GM10847 (cell line): ENCODE measurements around the gene ATP9A.

Source experiments
- POLR2A ChIP-seq: IDR thresholded peaks from 2 replicates; pipeline ENCODE4 v1.6.1; 2011; ENCODE audit not compliant: insufficient read length; ENCODE audit errors: extremely low read depth

Gene ATP9A

GRCh38 chr20:51597389-51598231 is 170.6 kb downstream of the ATP9A start:
- no peak for TF ChIP-seq POLR2A

DNA sequence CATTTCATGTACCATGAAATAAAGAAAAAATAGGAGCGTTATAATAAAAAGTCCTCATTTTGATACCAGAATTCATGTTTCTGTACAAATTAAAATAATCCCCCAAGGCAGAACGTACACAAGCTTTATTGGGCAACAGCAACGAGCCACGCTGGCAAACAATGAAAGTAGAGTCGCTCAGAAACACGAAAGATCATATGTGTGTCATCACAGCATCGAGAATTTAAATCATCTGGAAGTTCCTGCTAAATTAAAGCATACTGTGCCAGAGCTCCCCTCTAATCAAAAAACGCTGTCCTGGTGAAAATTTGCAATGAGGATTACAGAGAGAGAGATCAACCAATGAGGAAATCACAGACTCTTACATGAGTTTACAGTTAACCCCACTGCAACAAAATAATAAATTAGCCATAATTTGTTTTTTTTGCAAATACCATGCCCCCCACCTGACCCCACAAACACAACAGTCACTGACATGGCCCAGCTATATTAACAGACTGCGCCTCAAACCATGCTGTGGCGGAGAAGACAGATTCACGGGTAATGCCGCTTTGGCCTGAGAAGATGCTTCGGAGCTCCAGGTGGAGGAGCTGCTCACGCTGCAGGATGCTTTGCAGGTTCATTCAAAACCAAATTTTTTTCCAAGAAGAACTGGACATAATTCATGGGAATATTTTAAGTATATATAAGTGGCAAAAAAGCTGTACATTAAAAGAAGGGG is 171.4 kb downstream of the ATP9A start:
- no peak for TF ChIP-seq POLR2A

GRCh38 chr20:51595744-51596143 is 172.4 kb downstream of the ATP9A start:
- no peak for TF ChIP-seq POLR2A

DNA sequence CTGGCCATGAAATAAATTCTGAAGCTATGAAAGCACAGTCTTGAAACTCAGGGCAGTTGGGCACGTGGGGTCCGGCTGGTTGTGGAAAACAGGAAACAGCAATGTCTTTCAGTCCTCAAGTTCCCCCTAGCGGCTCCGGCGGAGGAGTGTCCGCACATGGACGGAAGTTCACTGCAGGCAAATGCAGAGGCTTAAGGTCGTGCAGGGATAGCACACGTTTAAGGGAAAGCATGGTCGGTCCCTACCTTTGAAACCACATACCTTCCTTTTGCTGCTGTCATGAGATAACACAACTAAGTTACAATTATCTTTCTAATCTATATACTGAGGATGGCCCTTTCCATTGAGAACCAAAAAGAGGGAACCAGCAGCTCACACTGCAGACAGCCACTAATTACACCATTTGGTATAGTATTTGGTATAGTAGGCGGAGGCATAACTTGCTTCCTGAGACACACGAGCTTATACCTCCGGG is 173.1 kb downstream of the ATP9A start:
- TF ChIP-seq POLR2A: no peak

DNA sequence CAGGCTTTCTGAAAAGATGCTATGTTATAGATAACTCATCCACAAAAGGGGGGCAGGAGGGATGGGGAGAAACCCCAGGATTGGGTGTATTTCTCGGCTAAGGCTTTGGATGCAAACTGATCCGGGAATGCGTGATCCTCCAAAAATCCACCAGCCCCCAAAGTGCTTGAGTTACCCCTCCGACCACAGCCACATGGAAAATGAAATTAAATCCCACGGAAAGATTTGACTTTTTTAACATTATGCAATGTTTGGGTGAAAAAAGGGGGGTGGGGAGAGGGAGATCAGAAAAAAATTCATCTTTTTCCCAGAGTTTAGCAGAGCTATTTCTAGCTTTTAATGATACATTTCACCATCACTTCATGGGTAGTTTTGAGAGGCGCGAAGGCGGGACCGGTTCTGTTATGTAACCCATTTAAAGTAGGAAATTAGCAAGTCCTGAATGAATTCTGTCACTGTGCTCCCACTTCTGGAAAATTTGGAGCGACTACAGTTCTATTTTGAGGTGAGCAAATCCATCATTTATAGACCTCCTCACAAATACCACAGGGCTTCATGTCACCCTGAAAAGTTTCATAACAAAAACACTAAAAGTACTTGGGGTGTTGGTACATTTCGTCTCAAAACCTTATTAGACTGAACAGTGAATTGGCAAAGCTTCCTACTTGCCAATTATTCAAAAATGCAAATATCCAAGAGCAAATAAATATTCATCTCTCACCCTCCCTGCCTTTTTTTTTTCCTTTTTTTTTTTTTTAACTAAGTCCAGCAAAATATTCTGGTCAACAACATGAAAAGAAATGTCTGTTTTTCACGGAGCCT is 173.7 kb downstream of the ATP9A start:
- TF ChIP-seq POLR2A: no peak

DNA sequence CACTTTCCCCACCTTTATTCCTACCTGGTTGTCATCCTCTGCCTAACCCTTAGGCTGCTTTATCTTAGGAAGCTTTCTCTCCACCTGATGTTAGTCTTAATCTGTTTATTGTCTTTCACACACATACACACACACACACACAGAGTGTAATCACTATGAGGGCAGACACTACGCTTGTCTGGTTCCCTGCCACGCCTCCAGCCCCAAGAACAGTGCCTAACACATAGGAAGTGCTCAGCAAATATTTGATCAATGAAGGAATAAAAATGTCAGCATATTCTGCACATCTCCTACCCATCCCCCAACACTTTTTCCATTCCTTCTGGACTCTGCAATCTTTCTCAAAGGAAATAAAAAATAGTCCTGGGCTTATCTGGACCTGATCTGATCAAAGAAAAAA is 174.6 kb downstream of the ATP9A start:
- no peak for TF ChIP-seq POLR2A

DNA sequence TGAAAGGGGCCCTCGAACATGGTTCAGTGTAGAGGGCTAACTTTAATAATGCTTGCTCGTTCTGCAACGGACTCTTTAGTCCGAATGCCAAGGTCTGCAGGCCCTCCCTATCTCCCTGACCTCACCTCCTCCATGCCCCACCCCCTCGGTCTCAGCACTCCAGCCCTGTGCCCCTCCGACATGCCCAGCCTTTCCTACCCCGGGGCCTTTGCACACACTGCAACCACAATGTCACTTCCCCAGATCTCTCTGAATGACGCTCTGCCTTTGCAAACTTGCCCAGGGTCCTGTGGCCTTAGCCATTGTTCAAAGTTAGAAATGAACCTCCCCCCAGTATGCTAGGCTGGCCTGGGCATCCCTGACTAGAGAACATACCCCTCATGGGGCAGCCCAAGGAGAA is 175.6 kb downstream of the ATP9A start:
- TF ChIP-seq POLR2A: no peak

- no peak for TF ChIP-seq POLR2A
These were observed 176.3 kb downstream of the ATP9A start for GRCh38 chr20:51591871-51592270.

- no peak for TF ChIP-seq POLR2A
These were observed 179.4 kb downstream of the ATP9A start for GRCh38 chr20:51588762-51589161.

- no peak for TF ChIP-seq POLR2A
These were observed 181.0 kb downstream of the ATP9A start for GRCh38 chr20:51587145-51587544.

DNA sequence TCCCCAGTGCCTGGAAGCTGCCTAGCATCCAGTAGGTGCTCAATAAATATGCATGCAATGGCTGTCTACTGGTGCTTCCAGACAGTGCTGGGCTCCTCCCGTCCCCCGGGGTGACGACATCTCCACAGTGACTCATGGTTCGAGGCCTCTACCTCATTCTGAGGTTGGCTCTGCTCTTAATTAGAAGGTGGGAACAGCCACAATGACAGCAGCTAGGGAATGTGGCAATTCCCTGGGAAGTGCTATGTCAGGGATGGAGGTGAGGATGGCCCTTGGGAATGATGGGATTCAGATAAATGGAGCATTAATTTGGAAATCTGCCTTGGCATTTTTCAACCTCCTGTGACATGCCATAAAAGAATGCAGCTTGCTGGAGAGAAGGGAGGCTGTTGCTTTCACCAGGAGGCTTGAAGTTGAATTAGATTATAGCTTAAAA is 182.2 kb downstream of the ATP9A start:
- TF ChIP-seq POLR2A: no peak

- no peak for TF ChIP-seq POLR2A
These were observed 183.0 kb downstream of the ATP9A start for GRCh38 chr20:51585148-51585547.

DNA sequence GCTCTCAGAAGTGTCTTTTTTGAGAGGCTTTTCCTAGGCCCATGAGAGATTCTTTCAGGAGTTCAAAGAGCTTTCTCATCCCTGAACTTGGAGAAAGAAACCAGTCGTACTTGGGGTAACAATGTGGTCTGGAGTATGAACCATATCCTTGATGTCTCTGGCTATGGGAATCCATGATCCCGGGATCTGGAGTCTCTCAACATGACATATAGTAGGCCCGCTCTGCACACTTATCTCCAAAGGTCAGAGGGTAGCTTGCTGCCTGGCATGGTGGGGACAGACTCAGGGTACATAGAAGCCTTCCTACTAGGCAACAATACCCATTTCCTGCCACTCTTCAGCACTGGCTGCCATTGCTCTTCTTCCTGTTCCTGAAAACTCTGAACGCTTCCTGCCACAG is 183.5 kb downstream of the ATP9A start:
- TF ChIP-seq POLR2A: no peak

- no peak for TF ChIP-seq POLR2A
These were observed 184.1 kb downstream of the ATP9A start for GRCh38 chr20:51584116-51584515.

DNA sequence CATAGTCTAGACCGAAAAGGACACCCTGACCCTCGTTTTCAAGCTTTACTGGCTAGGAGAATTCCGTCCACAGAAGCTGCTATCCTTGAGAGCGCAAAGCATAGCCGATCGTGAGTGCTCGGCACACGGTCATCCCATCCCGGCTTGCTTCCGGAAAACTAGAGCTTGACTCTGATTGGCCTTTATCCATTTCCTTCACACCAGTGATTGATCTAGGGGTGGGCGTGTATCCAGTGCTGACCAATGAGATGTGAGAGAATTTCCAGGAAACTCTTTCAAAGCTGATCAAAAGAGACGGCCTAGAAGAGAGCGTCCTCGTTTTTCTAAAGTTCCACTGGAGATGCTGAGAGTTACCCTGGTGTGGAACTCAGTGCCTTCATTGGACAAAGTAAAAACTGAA is 184.7 kb downstream of the ATP9A start:
- no peak for TF ChIP-seq POLR2A
